ENCODE results near the gene SNAI3. TPM values are rescaled to one million over a fixed set of nuclear protein-coding genes. Genes with fewer than 3 reads are reported as not detected.
"Not testable (repeated sequence)": the region's sequence is repeated elsewhere in the genome, so short reads cannot be mapped to it uniquely, and the experiment has no call there.

Gene SNAI3
- total RNA-seq, 2 donors from 2014 or later, result 7.7 to 10.2 TPM

DNA sequence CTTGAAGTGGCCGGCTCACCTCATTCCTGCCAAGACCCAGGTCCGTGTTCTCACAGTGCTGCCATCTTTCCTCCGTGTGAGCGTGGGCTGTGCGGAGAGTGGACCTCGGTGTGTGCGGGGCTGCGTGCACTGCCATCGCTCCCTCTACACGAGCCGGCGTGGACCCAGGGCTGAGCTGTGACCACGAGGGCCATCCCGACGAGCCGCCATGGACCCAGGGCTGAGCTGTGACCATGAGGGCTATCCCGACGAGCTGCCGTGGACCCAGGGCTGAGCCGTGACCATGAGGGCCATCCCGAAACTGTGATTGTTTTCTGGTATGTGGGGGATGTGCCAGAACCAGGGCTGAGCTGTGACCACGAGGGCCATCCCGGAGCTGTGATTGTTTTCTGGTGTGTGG is 14.5 kb downstream of the SNAI3 start:
- H3K9me3 ChIP-seq (ENCODE audit: control insufficient read depth, low read length, poor library complexity, severe bottlenecking), result no peaks in the 10 kb centered on the region
- Mint-ChIP-seq H3K36me3 (ENCODE audit: low read depth) (no peaks in the 10 kb centered on the region), H3K27me3 (no peaks in the 10 kb centered on the region), H3K27ac (no peak overlapping the region), H3K4me3 (no peak overlapping the region), H3K4me1 (peaks cover 4% of the 10 kb centered on the region)
- DNase-seq (no peak), ATAC-seq (no peak)

DNA sequence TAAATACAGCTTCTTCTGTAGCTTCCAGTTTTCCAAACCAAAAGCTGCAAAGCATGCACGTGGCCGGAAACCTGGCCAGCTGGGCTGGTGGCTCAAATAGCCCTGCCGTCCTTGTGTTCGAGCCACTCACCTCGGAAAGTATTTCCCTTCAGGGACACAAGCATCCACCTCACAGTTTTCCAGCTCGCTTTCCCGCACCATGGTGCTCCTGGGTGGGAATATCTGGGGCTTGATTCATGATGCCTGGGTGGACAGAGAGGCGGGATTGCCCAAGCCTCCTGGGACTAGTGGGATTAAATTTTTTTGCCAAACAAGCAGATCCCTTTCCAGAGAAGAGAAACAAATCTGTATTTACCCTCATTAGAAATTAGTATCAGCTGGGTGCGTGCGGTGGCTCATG is 16.3 kb downstream of the SNAI3 start:
- ATAC-seq, result no peak
- H3K36me3 Mint-ChIP-seq (ENCODE audit: low read depth), result no peaks in the 10 kb centered on the region
- H3K4me1 Mint-ChIP-seq, result peaks cover 4% of the 10 kb centered on the region
- H3K27ac Mint-ChIP-seq, result no peak overlapping the region
- no peak for DNase-seq
- H3K9me3 ChIP-seq (ENCODE audit: control insufficient read depth, low read length, poor library complexity, severe bottlenecking), result no peaks in the 10 kb centered on the region
- H3K27me3 Mint-ChIP-seq, result no peaks in the 10 kb centered on the region
- no peak overlapping the region for H3K4me3 Mint-ChIP-seq

DNA sequence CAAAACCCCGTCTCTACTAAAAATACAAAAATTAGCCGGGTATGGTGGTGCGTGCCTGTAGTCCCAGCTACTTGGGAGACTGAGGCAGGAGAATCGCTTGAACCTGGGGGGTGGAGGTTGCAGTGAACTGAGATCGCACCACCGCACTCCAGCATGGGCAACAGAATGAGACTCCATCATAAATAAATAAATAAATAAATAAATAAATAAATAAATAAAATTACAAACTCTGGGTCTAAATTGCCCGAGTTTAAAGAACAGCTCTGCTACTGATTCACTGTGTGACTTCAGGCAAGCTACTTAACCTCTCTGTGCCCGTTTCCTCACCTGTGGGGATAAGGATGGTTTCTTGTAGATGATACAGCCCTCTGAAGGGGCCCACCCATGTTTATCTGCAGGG is 16.8 kb downstream of the SNAI3 start:
- H3K27ac Mint-ChIP-seq; H3K27me3 Mint-ChIP-seq; ATAC-seq; H3K4me1 Mint-ChIP-seq; H3K9me3 ChIP-seq (ENCODE audit: control insufficient read depth, low read length, poor library complexity, severe bottlenecking); DNase-seq; H3K4me3 Mint-ChIP-seq; H3K36me3 Mint-ChIP-seq (ENCODE audit: low read depth): not testable (repeated sequence)

DNA sequence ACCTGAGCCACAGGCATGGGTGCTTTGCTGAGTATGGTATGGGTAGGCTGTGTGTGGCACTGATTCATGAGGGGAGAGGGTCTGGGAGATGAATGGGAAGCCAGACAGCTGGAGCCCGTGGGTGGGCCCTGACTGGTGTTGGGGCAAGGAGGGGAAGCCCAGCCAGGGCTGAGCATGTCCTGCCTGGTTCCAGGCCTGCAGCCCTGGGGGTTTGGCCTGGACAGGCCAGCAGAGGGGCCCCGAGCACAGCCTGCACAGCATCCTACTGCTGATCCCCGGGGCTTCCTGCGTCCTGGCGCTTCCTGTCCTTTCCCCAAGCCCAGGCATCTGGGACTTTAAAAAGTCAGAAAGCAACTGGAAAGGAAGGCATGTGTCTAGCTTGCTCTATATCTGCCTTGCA is 18.8 kb downstream of the SNAI3 start:
- peak overlapping the region; percentile 45 for H3K27ac Mint-ChIP-seq
- H3K36me3 Mint-ChIP-seq (ENCODE audit: low read depth), result no peaks in the 10 kb centered on the region
- no peaks in the 10 kb centered on the region for H3K9me3 ChIP-seq (ENCODE audit: control insufficient read depth, low read length, poor library complexity, severe bottlenecking)
- H3K4me3 Mint-ChIP-seq, result no peak overlapping the region
- no peaks in the 10 kb centered on the region for H3K27me3 Mint-ChIP-seq
- peaks cover 5% of the 10 kb centered on the region for H3K4me1 Mint-ChIP-seq
- DNase-seq (no peak), ATAC-seq (no peak)

DNA sequence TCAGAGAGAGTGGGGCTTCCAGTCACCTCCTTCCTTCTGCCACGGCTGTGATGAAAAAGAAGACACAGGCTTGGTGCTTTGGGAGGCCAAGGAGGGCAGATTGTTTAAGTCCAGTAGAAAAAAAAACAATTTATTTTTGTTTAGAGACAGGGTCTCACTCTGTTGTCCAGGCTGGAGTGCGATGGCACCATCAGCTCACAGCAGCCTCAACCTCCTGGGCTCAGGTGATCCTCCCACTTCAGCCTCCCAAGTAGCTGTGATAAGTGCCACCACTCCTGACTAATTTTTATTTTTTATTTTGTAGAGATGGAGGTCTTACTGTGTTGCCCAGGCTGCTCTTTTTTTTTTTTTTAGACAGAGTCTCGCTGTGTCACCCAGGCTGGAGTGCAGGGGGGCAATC is 20.7 kb downstream of the SNAI3 start:
- DNase-seq (no peak), ATAC-seq (no peak)
- no peaks in the 10 kb centered on the region for H3K27me3 Mint-ChIP-seq
- peaks cover 13% of the 10 kb centered on the region for H3K4me1 Mint-ChIP-seq
- H3K9me3 ChIP-seq (ENCODE audit: control insufficient read depth, low read length, poor library complexity, severe bottlenecking), result no peaks in the 10 kb centered on the region
- no peak overlapping the region for H3K4me3 Mint-ChIP-seq
- no peaks in the 10 kb centered on the region for H3K36me3 Mint-ChIP-seq (ENCODE audit: low read depth)
- peak overlapping the region; percentile 19 for H3K27ac Mint-ChIP-seq

DNA sequence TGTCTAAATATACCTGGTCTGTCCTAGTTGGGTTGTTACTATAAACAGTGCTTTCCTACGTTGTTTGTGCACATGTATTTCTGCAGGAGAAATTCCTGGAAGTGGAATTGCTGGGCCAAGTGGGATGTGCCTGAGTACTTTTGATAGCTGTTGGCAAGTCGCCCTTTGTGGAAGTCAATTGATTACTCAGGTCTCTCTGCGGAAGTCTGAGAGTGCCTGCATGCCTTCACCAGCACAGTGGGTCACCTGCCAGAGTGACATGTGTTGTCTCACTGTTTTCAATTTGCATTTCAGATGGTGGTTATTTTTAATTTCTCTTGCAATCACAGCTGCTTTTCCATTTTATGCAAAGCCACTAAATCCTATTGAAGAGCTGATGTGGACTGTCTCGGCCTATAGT is 21.2 kb downstream of the SNAI3 start:
- H3K36me3 Mint-ChIP-seq (ENCODE audit: low read depth), result no peaks in the 10 kb centered on the region
- H3K4me1 Mint-ChIP-seq, result peaks cover 13% of the 10 kb centered on the region
- peak overlapping the region; percentile 57 for H3K4me3 Mint-ChIP-seq
- no peak for ATAC-seq
- H3K9me3 ChIP-seq (ENCODE audit: control insufficient read depth, low read length, poor library complexity, severe bottlenecking), result no peaks in the 10 kb centered on the region
- peak overlapping the region; percentile 19 for H3K27ac Mint-ChIP-seq
- H3K27me3 Mint-ChIP-seq, result no peaks in the 10 kb centered on the region
- no peak for DNase-seq

DNA sequence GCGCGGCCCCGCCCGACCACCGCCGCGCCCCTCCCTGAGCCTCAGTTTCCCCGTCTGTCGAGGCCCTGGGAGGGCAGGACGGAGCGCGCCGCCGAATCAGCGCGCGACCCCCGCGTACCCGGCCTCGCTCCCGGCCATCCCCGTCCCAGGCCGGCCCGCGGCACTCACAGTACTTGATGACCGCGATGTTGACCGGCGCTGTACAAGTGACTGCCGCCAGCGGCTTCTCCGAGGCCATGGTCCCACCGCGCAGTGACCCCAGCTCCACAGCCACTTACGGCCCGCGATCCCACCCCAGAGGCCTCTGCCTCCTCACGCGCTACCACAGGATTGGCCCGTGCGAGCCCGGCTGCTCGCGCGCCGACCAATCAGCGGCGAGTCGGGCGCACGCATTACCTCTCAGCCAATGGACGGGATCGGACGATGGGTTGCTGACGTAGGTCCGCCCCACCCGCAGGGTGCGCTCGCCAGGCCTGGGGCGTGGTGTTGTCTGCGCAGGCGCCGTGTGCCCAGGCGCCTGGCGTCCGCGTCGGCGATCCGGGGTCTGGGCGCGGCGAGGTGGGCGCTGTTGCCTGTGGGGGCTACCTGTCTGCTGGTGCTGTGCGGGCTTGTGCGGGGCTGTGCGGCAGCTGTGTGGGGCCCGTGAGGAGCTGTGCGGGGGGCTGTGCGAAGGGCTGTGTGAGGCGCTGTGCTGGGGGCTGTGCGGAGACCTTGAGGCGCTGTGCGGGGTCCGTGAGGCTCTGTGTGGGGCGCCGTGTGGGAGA is 23.3 kb downstream of the SNAI3 start, which contains the start of gene MVD:
MVD (minus strand) TSS at position 249 of the 764 bp plus-strand sequence; CDS start at position 238, 11 bp downstream.
- DNase-seq (peak; percentile 90 to 95 (median 94)), ATAC-seq (peak; percentile 98)
- peak within 1 kb of the TSS; percentile 95 for H3K4me3 Mint-ChIP-seq
- peaks cover 13% of the 10 kb centered on the region for H3K4me1 Mint-ChIP-seq
- no peaks in the 10 kb centered on the region for H3K9me3 ChIP-seq (ENCODE audit: control insufficient read depth, low read length, poor library complexity, severe bottlenecking)
- H3K27me3 Mint-ChIP-seq, result no peaks in the 10 kb centered on the region
- peak within 1 kb of the TSS; percentile 86 for H3K27ac Mint-ChIP-seq
- H3K36me3 Mint-ChIP-seq (ENCODE audit: low read depth), result no peaks in the 10 kb centered on the region

DNA sequence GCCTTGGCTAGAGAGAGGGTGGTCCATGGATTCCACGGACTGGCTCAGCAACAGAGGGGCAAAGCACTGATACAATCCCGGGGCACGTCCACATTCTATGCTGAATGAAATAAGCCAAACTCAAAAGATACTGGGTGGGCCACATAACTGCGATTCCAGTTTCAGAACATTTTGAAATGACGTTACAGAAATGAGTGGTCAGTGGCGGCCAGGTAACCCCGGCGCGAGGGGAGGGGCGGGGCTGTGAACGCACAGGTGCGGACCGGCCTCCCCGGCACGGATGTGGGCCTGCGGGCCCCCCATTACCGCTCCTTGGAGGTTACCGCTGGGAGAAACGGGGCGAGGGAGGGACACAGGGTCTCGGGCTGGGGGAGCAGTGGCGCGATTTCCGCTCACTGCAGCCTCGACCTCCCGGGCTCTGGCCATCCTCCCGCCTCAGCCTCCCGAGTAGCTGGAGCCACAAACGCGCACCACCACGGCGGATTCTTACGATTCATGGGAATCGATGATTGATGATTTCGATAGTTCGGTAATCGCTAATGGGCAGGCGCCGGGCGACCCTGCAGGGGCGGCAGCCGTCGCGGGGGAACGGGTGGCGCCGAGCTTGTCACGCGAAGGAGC is 24.0 kb downstream of the SNAI3 start:
- no peak for DNase-seq

DNA sequence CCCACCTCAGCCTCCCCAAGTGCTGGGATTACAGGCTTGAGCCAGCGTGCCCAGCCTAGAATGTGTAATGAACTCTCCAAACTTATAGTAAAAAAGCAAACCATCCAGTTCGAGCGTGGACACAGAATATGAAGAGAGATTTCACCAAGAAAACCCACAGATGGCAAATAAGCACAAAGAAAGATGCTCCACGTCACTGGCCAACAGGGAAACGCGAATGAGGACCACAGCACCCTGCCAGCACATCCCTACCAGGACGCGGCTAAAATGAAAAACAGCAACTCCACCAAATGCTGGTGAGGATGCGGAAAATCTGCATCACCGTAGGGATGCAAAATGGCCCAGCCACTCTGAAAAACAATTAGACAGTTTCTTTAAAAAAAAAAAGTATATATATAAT is 24.8 kb downstream of the SNAI3 start:
- Mint-ChIP-seq H3K4me3 (peak overlapping the region; percentile 91), H3K27ac (peak overlapping the region; percentile 86), H3K36me3 (ENCODE audit: low read depth) (no peaks in the 10 kb centered on the region), H3K4me1 (peaks cover 13% of the 10 kb centered on the region), H3K27me3 (no peaks in the 10 kb centered on the region)
- no peaks in the 10 kb centered on the region for H3K9me3 ChIP-seq (ENCODE audit: control insufficient read depth, low read length, poor library complexity, severe bottlenecking)
- DNase-seq, result no peak
- no peak for ATAC-seq

More for the DNA sequence above, 24.0 kb downstream of the SNAI3 start:
- H3K27me3 Mint-ChIP-seq, result no peaks in the 10 kb centered on the region
- ATAC-seq, result no peak
- H3K27ac Mint-ChIP-seq, result peak overlapping the region; percentile 86
- H3K9me3 ChIP-seq (ENCODE audit: control insufficient read depth, low read length, poor library complexity, severe bottlenecking), result no peaks in the 10 kb centered on the region
- H3K36me3 Mint-ChIP-seq (ENCODE audit: low read depth), result no peaks in the 10 kb centered on the region
- H3K4me1 Mint-ChIP-seq, result peaks cover 13% of the 10 kb centered on the region
- peak overlapping the region; percentile 91 for H3K4me3 Mint-ChIP-seq

DNA sequence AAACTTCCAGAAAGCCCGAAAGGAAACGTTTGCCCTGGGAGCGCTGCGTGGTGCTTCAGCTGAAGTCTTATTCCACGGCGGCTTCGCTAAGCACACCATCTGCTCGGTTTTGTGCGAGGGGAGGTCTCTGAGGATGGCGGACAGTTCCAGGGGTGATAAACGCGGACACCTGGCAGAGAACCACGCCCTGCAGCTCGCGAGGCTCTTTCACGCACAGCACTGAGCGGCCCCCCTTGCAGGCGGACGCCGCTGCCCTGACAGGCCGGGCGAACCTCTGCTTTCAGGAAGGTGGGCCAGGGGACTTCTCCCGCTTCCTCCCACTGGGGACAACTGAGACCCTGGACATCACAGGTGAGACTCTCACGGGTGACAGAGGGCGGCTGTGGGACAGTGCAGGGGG is 27.1 kb downstream of the SNAI3 start:
- Mint-ChIP-seq H3K27me3 (no peaks in the 10 kb centered on the region), H3K4me3 (no peak overlapping the region), H3K36me3 (ENCODE audit: low read depth) (peaks cover 3% of the 10 kb centered on the region), H3K27ac (no peak overlapping the region), H3K4me1 (peaks cover 13% of the 10 kb centered on the region)
- DNase-seq, result no peak
- ATAC-seq, result no peak
- no peaks in the 10 kb centered on the region for H3K9me3 ChIP-seq (ENCODE audit: control insufficient read depth, low read length, poor library complexity, severe bottlenecking)

DNA sequence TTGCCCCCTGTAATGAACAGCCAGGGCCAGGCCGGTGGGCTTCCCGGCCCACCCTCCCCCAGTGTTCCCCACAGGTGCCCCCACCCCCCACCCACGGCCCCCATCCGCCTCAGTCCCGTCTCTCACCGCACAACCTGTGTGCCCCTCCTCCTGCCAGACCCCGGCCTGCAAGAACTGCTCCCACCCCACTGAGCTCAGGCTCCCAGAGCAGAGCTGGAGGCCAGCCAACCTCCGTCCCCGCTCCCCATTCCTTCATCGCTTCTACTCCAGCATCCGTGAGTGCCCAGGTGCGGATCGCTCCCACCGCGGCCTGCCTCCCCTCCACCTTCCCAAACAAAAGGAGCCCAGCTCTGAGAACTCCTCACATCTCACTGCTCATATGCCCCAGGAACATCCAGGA is 27.6 kb downstream of the SNAI3 start:
- H3K9me3 ChIP-seq (ENCODE audit: control insufficient read depth, low read length, poor library complexity, severe bottlenecking), result no peaks in the 10 kb centered on the region
- ATAC-seq, result no peak
- Mint-ChIP-seq H3K4me3 (no peak overlapping the region), H3K4me1 (peaks cover 15% of the 10 kb centered on the region), H3K36me3 (ENCODE audit: low read depth) (peaks cover 3% of the 10 kb centered on the region), H3K27ac (no peak overlapping the region), H3K27me3 (no peaks in the 10 kb centered on the region)
- DNase-seq, result no peak

DNA sequence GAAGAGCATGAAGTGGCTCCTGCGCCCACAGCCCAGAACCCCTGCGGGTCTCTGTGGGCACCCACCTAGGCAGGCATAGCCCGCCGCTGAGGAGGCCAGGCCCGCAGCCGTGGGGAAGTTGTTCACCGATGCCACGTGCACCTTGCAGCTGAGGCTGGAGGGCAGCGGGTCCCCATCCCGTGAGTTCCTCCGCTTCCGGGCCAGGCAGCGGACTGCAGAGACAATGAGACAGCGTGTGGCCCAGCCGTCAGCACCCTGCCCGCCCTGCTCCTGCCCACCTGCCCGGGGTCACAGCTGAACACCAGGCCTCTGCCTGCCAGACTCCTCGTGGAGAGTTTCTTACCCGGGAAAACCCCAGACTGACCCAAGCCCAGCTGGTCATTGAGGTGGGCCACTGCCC is 28.9 kb downstream of the SNAI3 start:
- DNase-seq, result no peak
- H3K27ac Mint-ChIP-seq, result no peak overlapping the region
- H3K27me3 Mint-ChIP-seq, result no peaks in the 10 kb centered on the region
- H3K9me3 ChIP-seq (ENCODE audit: control insufficient read depth, low read length, poor library complexity, severe bottlenecking), result no peaks in the 10 kb centered on the region
- ATAC-seq, result no peak
- H3K4me3 Mint-ChIP-seq, result no peak overlapping the region
- peaks cover 3% of the 10 kb centered on the region for H3K36me3 Mint-ChIP-seq (ENCODE audit: low read depth)
- peaks cover 15% of the 10 kb centered on the region for H3K4me1 Mint-ChIP-seq

DNA sequence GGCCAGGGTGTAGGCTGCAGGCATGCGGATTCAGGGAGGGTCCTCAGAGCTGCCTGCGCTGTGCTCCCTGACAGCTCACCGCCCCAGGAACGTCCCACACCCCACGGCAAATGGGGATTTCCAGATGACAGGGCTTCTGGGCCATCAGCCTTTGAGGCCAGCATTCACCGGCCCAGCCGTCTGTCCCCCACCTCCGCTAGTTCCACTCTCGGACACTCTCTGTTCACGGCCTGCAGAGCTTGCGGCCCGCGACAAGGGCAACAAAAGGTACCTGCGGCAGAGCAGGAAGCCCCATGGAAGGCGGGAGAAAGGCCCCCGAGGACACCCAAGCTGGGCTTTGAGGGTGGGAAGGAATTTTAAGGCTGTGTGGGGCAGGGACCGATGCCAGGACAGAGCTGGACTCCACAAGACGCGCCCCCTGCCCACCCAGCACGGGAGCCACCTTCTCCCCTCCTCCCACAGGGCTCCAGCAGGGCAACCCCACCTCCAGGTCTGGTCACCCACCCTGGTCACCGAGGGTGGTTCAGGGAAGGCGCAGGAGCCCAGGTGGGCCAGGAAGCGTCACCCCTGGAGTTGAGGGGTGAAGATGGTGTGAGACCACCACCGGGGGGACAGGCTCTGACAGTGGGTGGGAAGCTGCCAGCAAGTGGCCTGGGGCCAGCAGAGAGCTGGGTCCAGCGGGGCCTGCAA is 29.9 kb downstream of the SNAI3 start:
- Mint-ChIP-seq H3K36me3 (ENCODE audit: low read depth) (peaks cover 3% of the 10 kb centered on the region), H3K4me1 (peaks cover 10% of the 10 kb centered on the region), H3K27me3 (no peaks in the 10 kb centered on the region), H3K4me3 (no peak overlapping the region), H3K27ac (no peak overlapping the region)
- ATAC-seq (no peak), DNase-seq (no peak)
- H3K9me3 ChIP-seq (ENCODE audit: control insufficient read depth, low read length, poor library complexity, severe bottlenecking), result no peaks in the 10 kb centered on the region

Measured in T-helper 17 cell (primary cell).